HL-60/S4 treated with phorbol 12-myristate 13-acetate at 8.2 ng/mL for 4 days and 3 days (cell line): ENCODE results near the gene CLEC18A.
"Not testable (repeated sequence)": the region's sequence is repeated elsewhere in the genome, so short reads cannot be mapped to it uniquely, and the experiment has no call there.

Experiments used
- in situ Hi-C: fragments of 300-500 bp; cut with MboI; formaldehyde crosslinking; loops from 2 replicates; pipeline ENCODE4 v1.15.0; 2022; ENCODE audit warnings: low sequenced_read_pairs

The CLEC18A gene

DNA sequence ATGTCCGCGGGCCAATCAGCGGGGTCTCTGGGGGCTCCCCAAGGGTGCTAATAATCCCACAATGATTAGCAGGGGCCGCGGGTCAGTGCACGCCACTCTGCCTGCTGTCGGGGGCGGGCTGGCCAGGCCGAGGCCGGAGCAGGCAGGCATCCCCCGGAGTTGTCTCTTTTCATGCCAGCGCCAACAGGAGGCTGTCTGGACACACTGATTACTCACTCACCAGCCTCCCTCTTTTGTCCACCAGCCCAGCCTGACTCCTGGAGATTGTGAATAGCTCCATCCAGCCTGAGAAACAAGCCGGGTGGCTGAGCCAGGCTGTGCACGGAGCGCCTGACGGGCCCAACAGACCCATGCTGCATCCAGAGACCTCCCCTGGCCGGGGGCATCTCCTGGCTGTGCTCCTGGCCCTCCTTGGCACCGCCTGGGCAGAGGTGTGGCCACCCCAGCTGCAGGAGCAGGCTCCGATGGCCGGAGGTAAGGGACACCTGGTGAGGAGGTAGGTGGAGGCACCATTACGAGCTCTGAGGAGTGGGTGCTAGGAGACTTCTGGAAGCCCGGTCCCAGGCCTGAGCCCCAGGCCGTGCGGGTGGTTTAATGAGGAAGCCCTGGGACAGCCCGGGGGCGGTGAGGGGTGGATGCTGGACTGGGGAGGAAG, at the start of gene CLEC18A:
Gene CLEC18A (plus strand): TSS at position 318 of the 655 bp plus-strand sequence. CDS start 33 bp downstream, at position 351.
- in situ Hi-C loops: not testable (repeated sequence)

GRCh38 chr16:69903865-69904415, 47.2 kb upstream of the CLEC18A start:
- in situ Hi-C loops: no loop called here

DNA sequence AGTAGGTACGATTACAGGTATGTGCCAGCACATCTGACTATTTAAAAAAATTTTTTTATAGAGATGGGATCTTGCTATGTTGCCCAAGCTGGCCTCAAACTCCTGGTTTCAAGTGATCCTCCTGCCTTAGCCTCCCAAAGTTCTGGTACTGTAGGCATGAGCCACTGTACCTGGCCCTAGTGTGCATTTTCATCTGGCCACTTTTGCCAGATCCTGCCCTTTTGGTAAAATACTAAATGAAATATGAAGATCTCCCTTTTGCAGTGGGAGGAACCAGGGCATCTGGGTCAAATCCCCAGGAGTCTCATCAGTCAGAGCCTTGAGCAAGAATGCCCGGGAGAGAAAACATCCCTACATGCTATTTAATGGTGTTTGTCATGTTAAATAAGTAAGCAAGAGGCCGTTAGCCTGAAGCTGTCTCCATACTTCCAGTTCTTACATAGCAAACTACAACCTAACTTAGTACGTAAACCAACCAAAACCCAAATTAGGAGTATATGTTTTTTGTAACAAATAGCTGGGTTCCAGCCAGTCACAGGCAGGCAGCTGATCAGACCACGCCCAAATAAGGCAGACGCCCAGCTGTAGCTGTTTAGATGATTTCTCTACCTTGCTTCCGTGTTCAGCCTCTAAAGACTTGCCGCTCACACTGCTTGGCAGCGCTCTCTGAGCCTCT, 46.5 kb upstream of the CLEC18A start:
- in situ Hi-C loops: no loop called here

- in situ Hi-C loops: no loop called here
Measured at GRCh38 chr16:69905171-69905555, 46.0 kb upstream of the CLEC18A start.

DNA sequence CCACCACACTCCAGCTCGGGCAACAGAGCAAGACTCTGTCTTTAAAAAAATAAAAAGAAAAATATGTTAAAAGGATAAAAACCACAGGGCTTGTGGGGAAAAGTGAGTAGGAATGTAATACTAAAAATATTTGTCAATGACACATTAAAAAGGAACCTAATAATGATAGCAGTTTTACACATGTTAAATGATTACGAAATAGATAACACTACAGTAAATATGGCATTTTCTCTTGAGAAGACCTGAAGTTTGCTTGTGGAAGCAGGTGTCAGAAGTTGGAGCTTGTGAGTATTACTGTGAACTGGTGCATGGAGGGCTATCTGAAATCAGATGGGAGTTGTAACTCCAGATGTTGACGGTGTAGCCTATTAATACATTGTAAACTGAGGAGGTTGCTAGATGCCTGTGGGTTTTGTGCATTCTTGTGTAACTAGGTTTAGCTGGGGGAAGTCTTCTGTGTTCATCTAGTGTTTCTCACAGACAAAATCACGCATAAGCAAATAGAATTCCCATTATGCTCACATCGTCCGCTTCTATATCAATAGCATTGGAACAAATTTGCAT, 44.2 kb upstream of the CLEC18A start:
- in situ Hi-C loops: no loop called here

- in situ Hi-C loops: no loop called here
Measured at GRCh38 chr16:69909043-69909442, 42.1 kb upstream of the CLEC18A start.

GRCh38 chr16:69909760-69910159, 41.4 kb upstream of the CLEC18A start:
- in situ Hi-C loops: no loop called here

- in situ Hi-C loops: no loop called here
Measured at GRCh38 chr16:69910964-69911363, 40.2 kb upstream of the CLEC18A start.

- in situ Hi-C loops: no loop called here
Measured at GRCh38 chr16:69916462-69916861, 34.7 kb upstream of the CLEC18A start.

GRCh38 chr16:69917311-69917710, 33.8 kb upstream of the CLEC18A start:
- in situ Hi-C loops: no loop called here

GRCh38 chr16:69917739-69918138, 33.4 kb upstream of the CLEC18A start:
- in situ Hi-C loops: no loop called here

DNA sequence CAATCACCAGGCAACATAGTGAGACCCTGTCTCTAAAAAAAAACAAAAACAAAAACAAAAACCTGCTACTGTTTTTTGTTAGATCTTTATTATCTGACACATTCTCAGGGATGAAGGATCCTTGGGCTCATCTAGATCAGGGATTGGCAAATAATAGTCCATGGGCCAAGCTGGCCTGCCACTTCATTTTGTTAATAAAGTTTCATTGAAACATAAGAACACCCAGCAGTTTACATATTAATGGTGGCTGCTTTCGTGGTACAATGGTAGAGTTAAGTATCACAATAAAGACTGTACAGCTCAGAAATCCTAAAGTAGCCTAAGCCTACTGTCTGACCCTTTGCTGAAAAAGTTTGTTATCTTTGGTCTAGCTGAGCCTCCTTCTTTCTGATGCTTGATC, 32.9 kb upstream of the CLEC18A start:
- in situ Hi-C loops: no loop called here

DNA sequence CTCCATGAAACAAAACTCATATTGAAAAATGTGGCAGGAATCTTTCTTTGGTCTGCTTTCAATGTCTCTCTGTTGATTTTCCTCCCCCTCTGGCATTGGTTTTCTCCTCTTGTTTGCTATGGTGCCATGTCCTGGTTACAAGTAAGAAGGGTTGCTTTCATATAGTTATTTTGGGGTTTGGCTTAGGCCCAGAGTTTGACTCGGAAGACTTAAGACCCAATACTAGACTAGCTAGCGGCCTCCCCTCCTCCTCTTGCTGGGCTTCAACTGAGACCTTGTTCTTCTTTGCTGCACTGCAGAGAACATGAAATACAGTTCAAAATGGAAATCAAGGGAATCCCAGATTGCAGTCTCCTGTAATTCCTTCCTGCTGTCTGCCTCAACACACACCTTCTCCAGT, 30.0 kb upstream of the CLEC18A start:
- in situ Hi-C loops: no loop called here

GRCh38 chr16:69922200-69922599, 28.9 kb upstream of the CLEC18A start:
- in situ Hi-C loops: no loop called here

GRCh38 chr16:69924041-69924775, 26.9 kb upstream of the CLEC18A start:
- in situ Hi-C loops: no loop called here

DNA sequence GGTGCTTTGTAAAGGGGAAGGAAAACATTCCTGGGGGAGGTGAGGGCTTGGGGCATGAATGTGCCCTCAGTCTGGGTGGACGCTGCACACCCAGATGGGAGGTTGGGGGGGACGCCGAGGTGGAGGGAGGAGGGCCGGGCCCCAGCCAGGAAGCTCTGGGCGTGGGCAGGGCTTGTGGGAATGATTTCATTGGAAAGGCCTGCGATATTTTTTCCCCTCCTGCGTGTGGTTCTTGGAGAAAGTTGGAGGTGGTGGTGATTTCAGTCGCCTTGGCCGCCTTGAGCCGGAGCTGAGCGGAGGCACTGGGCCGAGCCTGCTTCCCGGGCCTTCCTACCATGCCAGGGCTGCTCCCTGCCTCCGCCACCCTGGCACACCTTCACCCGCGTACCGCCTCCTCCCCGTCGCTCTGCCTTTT, 26.4 kb upstream of the CLEC18A start:
- in situ Hi-C loops: no loop called here

DNA sequence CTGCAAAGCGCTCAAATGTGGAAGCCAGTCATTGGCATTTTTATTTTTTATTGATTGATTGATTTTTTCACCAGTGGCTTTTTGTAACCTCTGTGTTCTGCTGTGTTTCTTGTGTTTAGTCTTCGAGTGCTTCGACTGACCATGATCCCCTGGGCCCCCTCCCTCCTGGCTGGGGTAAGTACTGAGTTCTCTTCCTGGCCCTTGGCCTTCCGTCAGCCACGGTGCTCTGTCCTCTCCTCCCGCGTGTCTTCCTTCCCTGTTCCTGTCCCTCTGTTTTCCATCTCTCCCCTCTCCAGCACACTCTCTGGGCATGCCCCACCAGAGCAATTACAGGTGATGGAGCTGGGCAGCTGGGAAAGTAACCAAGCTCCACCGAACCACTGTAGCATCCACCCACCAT, 25.8 kb upstream of the CLEC18A start:
- in situ Hi-C loops: no loop called here

- in situ Hi-C loops: no loop called here
Measured at GRCh38 chr16:69926241-69926640, 24.9 kb upstream of the CLEC18A start.

DNA sequence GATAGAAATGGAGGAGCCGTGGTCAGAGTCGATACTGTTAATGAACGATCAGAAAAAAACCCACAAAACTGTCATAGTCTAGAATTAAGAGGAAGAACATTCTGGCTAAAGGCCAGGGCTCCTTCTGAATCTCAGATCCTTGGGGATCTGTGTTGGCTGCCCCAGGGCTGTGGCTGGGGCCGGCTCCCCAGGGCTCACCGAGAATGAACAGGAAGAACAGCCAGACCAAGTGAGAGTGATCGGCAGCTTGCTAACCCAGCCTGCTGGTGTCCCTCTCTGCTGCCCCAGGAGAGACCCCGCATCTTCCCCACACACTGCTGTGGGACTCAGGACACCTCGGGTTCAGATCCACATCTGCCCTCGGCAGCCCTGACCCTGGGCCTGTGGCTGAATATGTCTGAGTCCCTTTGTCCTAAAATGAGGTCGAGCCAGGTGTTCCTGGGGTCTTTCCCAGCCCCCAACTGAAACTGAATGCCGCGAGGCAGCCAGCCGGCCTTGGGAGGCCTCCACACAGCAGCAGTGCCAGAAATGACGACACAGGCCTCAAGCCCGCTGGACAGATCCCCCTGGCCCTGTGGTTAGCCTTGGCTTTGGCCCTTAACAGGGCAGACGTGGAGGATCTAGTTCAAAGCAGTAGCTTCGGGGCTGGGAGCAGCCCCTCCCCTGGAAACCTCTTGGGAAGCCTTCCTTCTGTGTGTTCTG, 23.9 kb upstream of the CLEC18A start:
- in situ Hi-C loops: no loop called here

DNA sequence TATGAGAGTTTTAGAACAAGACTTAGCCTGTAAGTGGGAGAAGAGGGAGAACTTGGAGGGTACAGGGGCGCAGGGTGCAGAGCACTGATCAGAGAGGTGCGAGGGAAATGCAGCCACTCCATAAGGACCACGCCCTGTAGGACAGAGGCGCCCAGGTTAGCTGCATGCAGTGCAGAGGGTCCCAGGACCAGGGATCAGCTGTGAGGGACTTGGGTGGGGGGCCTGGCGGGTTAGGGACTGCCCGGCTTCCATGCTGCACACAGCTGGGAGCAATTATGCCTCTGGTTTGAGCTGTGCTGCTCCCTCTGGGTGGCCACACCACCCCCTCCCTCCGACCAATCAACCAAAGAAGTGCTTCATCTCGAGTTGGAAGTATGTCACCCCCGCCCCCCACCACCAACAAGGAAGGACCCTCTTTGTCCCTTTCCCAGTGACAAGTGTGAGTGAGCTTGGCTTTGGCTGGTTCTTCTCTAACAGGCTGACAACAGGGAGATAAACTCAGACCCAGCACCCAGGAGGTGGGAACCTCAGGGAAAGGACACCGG, 22.2 kb upstream of the CLEC18A start:
- in situ Hi-C loops: no loop called here
